ENCODE measurements around the gene KDM4D.

- TF ChIP-seq ZFP3 (CRISPR knock-in tag; IDR thresholded peaks at IDR 0.05) (no peak), ESRRG (CRISPR knock-in tag; IDR thresholded peaks at IDR 0.05) (no peak), CSDC2 (CRISPR knock-in tag; IDR thresholded peaks at IDR 0.05) (no peak), ZFP30 (CRISPR knock-in tag; IDR thresholded peaks at IDR 0.05) (no peak)
Observed at GRCh38 chr11:94924612-94925011, 48.9 kb upstream of the KDM4D start.

All from SK-N-SH treated with all-trans-retinoic acid at 6 μM for 48 hours (cell line).